ENCODE results near the gene NYNRIN.

- no peak for TF ChIP-seq CTCF (conservative IDR thresholded peaks at IDR 0.05 in 1 of 2, IDR thresholded peaks at IDR 0.05 in 1 of 2; ENCODE audit: extremely low read depth in 1 of 2, insufficient read depth in 1 of 2, low read depth in 1 of 2, low read length in 2 of 2)
- no peak for TF ChIP-seq EZH2 (IDR thresholded peaks at IDR 0.05; ENCODE audit: borderline replicate concordance, low read length)
Measured at GRCh38 chr14:24385524-24385923, 13.3 kb upstream of the NYNRIN start.
